RWPE2 (cell line): Measurements from ENCODE around the gene ERF.
A peak's percentile ranks its signal among the peaks of the same experiment; 100 is the strongest.

Experiments
- ATAC-seq: fragments of 200-7000 bp; cut with Tn5 transposase; 3 replicates; pipeline ENCODE4 v1.9.1; 2021; ENCODE audit warnings: low read depth
- DNase-seq: peaks from one replicate; pipeline ENCODE4 v3.0.0-alpha.2; 2020; ENCODE audit warnings: low spot score
- H3K27ac ChIP-seq: fragments of 450-650 bp; 2 replicates; pipeline ENCODE4 v1.5.1; 2017; ENCODE audit warnings: mild to moderate bottlenecking; ENCODE audit not compliant: poor library complexity, severe bottlenecking
- H3K27me3 ChIP-seq: fragments of 250-450 bp; sonication (Bioruptor Pico); 2 replicates; pipeline ENCODE4 v1.5.1; 2021; ENCODE audit warnings: mild to moderate bottlenecking, moderate library complexity; ENCODE audit not compliant: insufficient read depth, poor library complexity, severe bottlenecking
- H3K36me3 ChIP-seq: fragments of 250-450 bp; sonication (Bioruptor Pico); 2 replicates; pipeline ENCODE4 v1.5.1; 2020; ENCODE audit warnings: low read depth, mild to moderate bottlenecking, moderate library complexity
- H3K4me1 ChIP-seq: fragments of 250-450 bp; sonication (Bioruptor Pico); 2 replicates; pipeline ENCODE4 v1.5.1; 2021; ENCODE audit warnings: mild to moderate bottlenecking, moderate library complexity; ENCODE audit not compliant: insufficient read depth, poor library complexity, severe bottlenecking
- H3K4me3 ChIP-seq: fragments of 250-450 bp; sonication (Bioruptor Pico); 2 replicates; pipeline ENCODE4 v1.5.1; 2021; ENCODE audit warnings: mild to moderate bottlenecking, moderate library complexity; ENCODE audit not compliant: severe bottlenecking
- H3K9me3 ChIP-seq: fragments of 250-450 bp; sonication (Bioruptor Pico); 2 replicates; pipeline ENCODE4 v1.5.1; 2021; ENCODE audit warnings: mild to moderate bottlenecking, moderate library complexity; ENCODE audit not compliant: severe bottlenecking
- TF ChIP-seq, protein P1 (sequence below): fragments of 450-650 bp; IDR thresholded peaks from one replicate; pipeline ENCODE4 v1.5.1; 2017; ENCODE audit warnings: mild to moderate bottlenecking, moderate library complexity; ENCODE audit not compliant: poor library complexity, severe bottlenecking

ERF gene

DNA sequence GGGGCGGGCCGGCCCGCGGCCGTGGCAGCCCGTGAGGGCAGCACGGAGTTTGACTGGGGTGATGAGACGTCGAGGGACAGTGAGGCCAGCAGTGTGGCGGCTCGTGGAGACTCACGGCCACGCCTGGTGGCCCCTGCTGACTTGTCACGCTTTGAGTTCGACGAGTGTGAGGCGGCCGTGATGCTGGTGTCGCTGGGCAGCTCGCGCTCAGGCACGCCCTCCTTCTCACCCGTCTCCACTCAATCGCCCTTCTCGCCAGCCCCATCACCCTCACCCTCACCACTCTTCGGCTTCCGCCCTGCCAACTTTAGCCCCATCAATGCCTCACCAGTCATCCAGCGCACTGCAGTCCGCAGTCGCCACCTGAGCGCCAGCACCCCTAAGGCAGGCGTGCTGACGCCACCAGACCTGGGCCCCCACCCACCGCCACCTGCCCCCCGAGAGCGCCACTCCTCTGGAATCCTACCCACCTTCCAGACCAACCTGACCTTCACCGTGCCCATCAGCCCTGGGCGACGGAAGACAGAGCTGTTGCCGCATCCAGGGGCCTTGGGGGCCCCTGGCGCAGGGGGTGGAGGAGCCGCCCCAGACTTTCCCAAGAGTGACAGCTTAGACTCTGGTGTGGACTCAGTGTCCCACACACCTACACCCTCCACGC is 18.6 kb upstream of the ERF start:
- TF ChIP-seq, protein P1, sequence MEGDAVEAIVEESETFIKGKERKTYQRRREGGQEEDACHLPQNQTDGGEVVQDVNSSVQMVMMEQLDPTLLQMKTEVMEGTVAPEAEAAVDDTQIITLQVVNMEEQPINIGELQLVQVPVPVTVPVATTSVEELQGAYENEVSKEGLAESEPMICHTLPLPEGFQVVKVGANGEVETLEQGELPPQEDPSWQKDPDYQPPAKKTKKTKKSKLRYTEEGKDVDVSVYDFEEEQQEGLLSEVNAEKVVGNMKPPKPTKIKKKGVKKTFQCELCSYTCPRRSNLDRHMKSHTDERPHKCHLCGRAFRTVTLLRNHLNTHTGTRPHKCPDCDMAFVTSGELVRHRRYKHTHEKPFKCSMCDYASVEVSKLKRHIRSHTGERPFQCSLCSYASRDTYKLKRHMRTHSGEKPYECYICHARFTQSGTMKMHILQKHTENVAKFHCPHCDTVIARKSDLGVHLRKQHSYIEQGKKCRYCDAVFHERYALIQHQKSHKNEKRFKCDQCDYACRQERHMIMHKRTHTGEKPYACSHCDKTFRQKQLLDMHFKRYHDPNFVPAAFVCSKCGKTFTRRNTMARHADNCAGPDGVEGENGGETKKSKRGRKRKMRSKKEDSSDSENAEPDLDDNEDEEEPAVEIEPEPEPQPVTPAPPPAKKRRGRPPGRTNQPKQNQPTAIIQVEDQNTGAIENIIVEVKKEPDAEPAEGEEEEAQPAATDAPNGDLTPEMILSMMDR: no peak
- peaks cover 27% of the 10 kb centered on the region for H3K4me1 ChIP-seq
- peak; percentile 61 for DNase-seq

GRCh38 chr19:42272989-42273406 is 18.1 kb upstream of the ERF start:
- TF ChIP-seq, protein P1: no peak
- no peaks in the 10 kb centered on the region for H3K27me3 ChIP-seq
- no peak overlapping the region for H3K4me3 ChIP-seq
- H3K4me1 ChIP-seq: peaks cover 23% of the 10 kb centered on the region
- ATAC-seq: no peak
- peak; percentile 58 for DNase-seq
- H3K36me3 ChIP-seq: peaks cover 33% of the 10 kb centered on the region
- no peaks in the 10 kb centered on the region for H3K9me3 ChIP-seq
- H3K27ac ChIP-seq: no peak overlapping the region

More for the DNA sequence above, 18.6 kb upstream of the ERF start:
- no peaks in the 10 kb centered on the region for H3K27me3 ChIP-seq
- no peak overlapping the region for H3K27ac ChIP-seq
- no peaks in the 10 kb centered on the region for H3K9me3 ChIP-seq
- no peak overlapping the region for H3K4me3 ChIP-seq
- no peak for ATAC-seq
- peaks cover 33% of the 10 kb centered on the region for H3K36me3 ChIP-seq

DNA sequence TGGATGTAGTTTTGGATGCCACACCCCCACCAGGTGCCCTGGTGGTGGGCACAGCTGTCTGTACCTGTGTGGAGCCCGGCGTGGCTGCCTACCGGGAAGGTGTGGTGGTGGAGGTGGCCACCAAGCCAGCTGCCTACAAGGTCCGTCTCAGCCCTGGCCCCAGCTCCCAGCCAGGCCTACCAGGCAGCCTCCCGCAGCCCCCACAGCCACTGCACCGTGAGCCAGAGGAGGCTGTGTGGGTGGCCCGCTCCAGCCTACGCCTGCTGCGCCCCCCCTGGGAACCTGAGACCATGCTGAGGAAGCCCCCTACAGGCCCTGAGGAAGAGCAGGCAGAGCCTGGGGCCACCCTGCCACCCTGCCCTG is 17.6 kb upstream of the ERF start:
- Histone ChIP-seq H3K4me3 (no peak overlapping the region), H3K27ac (no peak overlapping the region), H3K36me3 (peaks cover 32% of the 10 kb centered on the region), H3K4me1 (peaks cover 19% of the 10 kb centered on the region), H3K9me3 (no peaks in the 10 kb centered on the region), H3K27me3 (no peaks in the 10 kb centered on the region)
- ATAC-seq (no peak), DNase-seq (peak; percentile 45)
- TF ChIP-seq, protein P1: no peak

DNA sequence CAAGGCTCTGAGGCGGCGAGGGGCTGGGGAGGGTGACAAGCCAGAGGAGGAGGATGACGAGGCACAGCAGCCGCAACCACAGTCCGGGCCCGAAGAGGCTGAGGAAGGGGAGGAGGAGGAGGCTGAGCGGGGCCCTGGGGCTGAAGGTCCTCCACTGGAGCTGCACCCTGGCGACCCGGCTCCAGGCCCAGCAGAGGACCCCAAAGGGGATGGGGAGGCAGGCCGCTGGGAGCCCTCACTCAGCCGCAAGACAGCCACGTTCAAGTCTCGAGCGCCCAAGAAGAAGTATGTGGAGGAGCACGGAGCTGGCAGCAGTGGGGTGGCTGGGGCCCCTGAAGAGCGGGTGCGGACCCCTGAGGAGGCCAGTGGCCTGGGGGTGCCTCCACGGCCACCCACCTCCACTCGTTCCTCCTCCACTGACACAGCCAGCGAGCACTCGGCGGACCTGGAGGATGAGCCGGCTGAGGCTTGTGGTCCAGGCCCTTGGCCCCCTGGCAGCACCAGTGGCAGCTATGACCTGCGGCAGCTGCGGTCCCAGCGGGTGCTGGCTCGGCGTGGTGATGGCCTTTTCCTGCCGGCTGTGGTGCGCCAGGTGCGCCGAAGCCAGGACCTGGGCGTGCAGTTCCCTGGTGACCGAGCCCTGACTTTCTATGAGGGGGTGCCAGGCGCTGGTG is 17.1 kb upstream of the ERF start:
- Histone ChIP-seq H3K4me3 (no peak overlapping the region), H3K9me3 (no peaks in the 10 kb centered on the region), H3K27ac (peak overlapping the region; percentile 98), H3K27me3 (no peaks in the 10 kb centered on the region), H3K36me3 (peaks cover 27% of the 10 kb centered on the region), H3K4me1 (peaks cover 14% of the 10 kb centered on the region)
- ATAC-seq: no peak
- DNase-seq: peak; percentile 51
- TF ChIP-seq, protein P1: no peak

- Histone ChIP-seq H3K27me3 (no peaks in the 10 kb centered on the region), H3K27ac (peak overlapping the region; percentile 98), H3K9me3 (no peaks in the 10 kb centered on the region), H3K4me3 (no peak overlapping the region), H3K4me1 (peaks cover 10% of the 10 kb centered on the region), H3K36me3 (peaks cover 17% of the 10 kb centered on the region)
- no peak for ATAC-seq
- no peak for DNase-seq
- TF ChIP-seq, protein P1: no peak
Measured at GRCh38 chr19:42271045-42271419, 16.1 kb upstream of the ERF start.
